ENCODE data around the gene ZFP62. TPM values are rescaled to one million over a fixed set of nuclear protein-coding genes. Genes with fewer than 3 reads are reported as not detected.

Gene ZFP62
- total and polyA plus RNA-seq, 2 of the 8 experiments (the other 6 are each of a cell fraction or from before 2014, with no cell fraction given) = 9.3 to 38.5 TPM

- Histone ChIP-seq H2BK5ac (ENCODE audit: low read depth, low read length) (no peak overlapping the region), H2AK5ac (ENCODE audit: low read depth, low read length) (no peak overlapping the region), H2AFZ (ENCODE audit: low read length) (no peak overlapping the region), H3K27ac (ENCODE audit: low read depth, low read length) (peak overlapping the region; percentile 50; the same call in 1 of the 2 replicates), H3K79me1 (ENCODE audit: low read depth, low read length) (no peaks in the 10 kb centered on the region), H3K79me2 (ENCODE audit: control insufficient read depth in 1 of 2, insufficient read depth in 2 of 2, low read length in 2 of 2) (no peaks in the 10 kb centered on the region), H3K4me2 (ENCODE audit: insufficient read depth in 1 of 2, low read depth in 2 of 2, low read length in 2 of 2) (peak overlapping the region; percentile 96 to 100), H3K4me3 (ENCODE audit: extremely low read depth in 1 of 4, insufficient read depth in 2 of 4, low read depth in 3 of 4, low read length in 4 of 4) (peak overlapping the region; percentile 69 to 84 (median 75)), H3K36me3 (ENCODE audit: control insufficient read depth in 2 of 4, insufficient read depth in 4 of 4, low read length in 3 of 4) (peaks cover 0 to 4% (median 0%) of the 10 kb centered on the region in 4 experiments; a peak in 1 of 8 replicates), H3K27me3 (replicated peaks in 1 of 4; ENCODE audit: control insufficient read depth in 3 of 4, extremely low read depth in 1 of 4, insufficient read depth in 3 of 4, low read length in 3 of 4) (peaks cover 5 to 31% (median 28%) of the 10 kb centered on the region in 4 experiments), H3K18ac (ENCODE audit: extremely low read depth, low read length) (no peak overlapping the region; the same call in 1 of the 2 replicates), H4K5ac (ENCODE audit: insufficient read length, low read depth, low read length) (no peak overlapping the region), H3K4ac (replicated peaks; ENCODE audit: insufficient read length, low read depth, low read length) (no peak overlapping the region), H3K9ac (replicated peaks in 1 of 4; ENCODE audit: extremely low read depth in 1 of 4, low read depth in 3 of 4, low read length in 3 of 4) (peak overlapping the region in 3 of 4 experiments; percentile 75 to 79 (median 78); a peak in 6 of 7 replicates), H4K20me1 (replicated peaks in 1 of 2; ENCODE audit: control insufficient read depth in 1 of 2, insufficient read depth in 2 of 2, low read length in 2 of 2) (peaks cover 0 to 2% of the 10 kb centered on the region in 2 experiments), H3K9me3 (ENCODE audit: insufficient read depth in 2 of 2, low read depth in 1 of 2, low read length in 1 of 2) (peaks cover 11 to 13% of the 10 kb centered on the region in 2 experiments; a peak in 3 of 4 replicates), H3K23me2 (ENCODE audit: low read depth, low read length) (peaks cover 9% of the 10 kb centered on the region), H2BK15ac (ENCODE audit: low read length) (no peak overlapping the region), H2BK12ac (ENCODE audit: low read depth, low read length) (no peak overlapping the region), H3K23ac (ENCODE audit: insufficient read length) (no peak overlapping the region), H2BK120ac (replicated peaks; ENCODE audit: low read depth, low read length) (no peak overlapping the region), H4K8ac (ENCODE audit: extremely low read depth, insufficient read depth, low read length) (peak overlapping the region; percentile 90; the same call in 1 of the 2 replicates), H4K91ac (replicated peaks; ENCODE audit: insufficient read length, low read length) (no peak overlapping the region), H3K14ac (ENCODE audit: insufficient read length) (no peak overlapping the region), H3K56ac (replicated peaks; ENCODE audit: insufficient read length, low read depth, low read length) (no peak overlapping the region), H2BK20ac (ENCODE audit: low read length) (no peak overlapping the region), H3K4me1 (replicated peaks in 1 of 4; ENCODE audit: control insufficient read depth in 3 of 4, insufficient read depth in 4 of 4, low read length in 3 of 4) (peaks cover 0 to 11% (median under 1%) of the 10 kb centered on the region in 4 experiments; a peak in 3 of 7 replicates)
- peak in 1 of 2 experiments; percentile 83 for DNase-seq (ENCODE audit: low read depth in 1 of 2, low spot score in 2 of 2)
- FAIRE-seq = no peak
- 42% methylated on average over 27 of the region's 35 CpGs; no CpG with 5 or more reads in 1 of the 2 experiments for WGBS, 2 experiments (ENCODE audit: extremely low coverage in 1 of 2, insufficient coverage in 1 of 2, insufficient read length in 1 of 2, insufficient replicate concordance in 2 of 2, low coverage in 1 of 2, low lambda C conversion rate in 2 of 2, missing lambda C conversion rate in 1 of 2)
- ChIA-PET POLR2A (ENCODE audit: partially characterized antibody) (interaction anchor here (0.7 to 3.2 kb wide), 15 partner anchors 9 to 409 kb away, joined by 3 to 21 read pairs (median 4); partner anchors contain the start of genes MGAT1 and ZFP62), CTCF (ENCODE audit: partially characterized antibody) (interaction anchor here (0.6 to 2.7 kb wide), 5 partner anchors 9 to 66 kb away, joined by 4 to 9 read pairs (median 4); no protein-coding TSS in a partner anchor)
- TF ChIP-seq TBP (IDR thresholded peaks at IDR 0.05; ENCODE audit: low read depth, low read length) (0 out of 2 replicates have a peak, but pooled peaks have one; percentile 15), EZH2 (IDR thresholded peaks at IDR 0.05; ENCODE audit: low read depth, low read length, severe bottlenecking) (peak; percentile 5), E2F6 (IDR thresholded peaks at IDR 0.05) (peak; percentile 86), SP1 (IDR thresholded peaks at IDR 0.05; ENCODE audit: low read depth, low read length) (0 out of 2 replicates have a peak, but pooled peaks have one; percentile 57), MAX (IDR thresholded peaks at IDR 0.05) (peak; percentile 70), PHF8 (conservative IDR thresholded peaks at IDR 0.05; ENCODE audit: low read depth, low read length) (peak; percentile 35; the same call in 1 of the 2 replicates), SIN3A (conservative IDR thresholded peaks at IDR 0.05 in 1 of 2, IDR thresholded peaks at IDR 0.05 in 1 of 2; ENCODE audit: low read depth in 1 of 2, low read length in 2 of 2) (peak in 1 of 2 experiments; percentile 73; a peak in 1 of 4 replicates), POLR2A (IDR thresholded peaks at IDR 0.05; ENCODE audit: control extremely low read depth in 1 of 2, low read depth in 2 of 2, low read length in 2 of 2) (peak in 1 of 2 experiments; percentile 64; a peak in 2 of 3 replicates), POLR2AphosphoS5 (IDR thresholded peaks at IDR 0.05; ENCODE audit: low read depth, low read length) (peak; percentile 79; the same call in 1 of the 2 replicates)
These were observed 30.6 kb downstream of the ZFP62 start for GRCh38 chr5:180830253-180831138.

Data from H1 (cell line).